Upper lobe of right lung (tissue), 1 donor: ENCODE data around the gene ARHGEF28. TPM values are rescaled to one million over a fixed set of nuclear protein-coding genes. Genes with fewer than 3 reads are reported as not detected.

Experiments
- ATAC-seq: fragments of 200-7000 bp; cut with Tn5 transposase; one replicate; pipeline ENCODE4 v1.9.1; 2020; ENCODE audit warnings: mild to moderate bottlenecking, moderate library complexity
- DNase-seq: peaks from one replicate; pipeline ENCODE4 v3.0.0-alpha.2; 2020
- H3K27ac ChIP-seq: fragments of 200-600 bp; one replicate; pipeline ENCODE4 v1.8.0; 2022
- H3K27me3 ChIP-seq: fragments of 200-600 bp; one replicate; pipeline ENCODE4 v1.8.0; 2022; ENCODE audit warnings: mild to moderate bottlenecking
- H3K36me3 ChIP-seq: fragments of 200-600 bp; one replicate; pipeline ENCODE4 v1.8.0; 2022
- H3K4me1 ChIP-seq: fragments of 200-600 bp; one replicate; pipeline ENCODE4 v1.8.0; 2022
- H3K4me3 ChIP-seq: fragments of 200-600 bp; one replicate; pipeline ENCODE4 v1.8.0; 2022; ENCODE audit warnings: mild to moderate bottlenecking
- H3K9me3 ChIP-seq: fragments of 200-600 bp; one replicate; pipeline ENCODE4 v1.8.0; 2022
- intact Hi-C: fragments of 100-400 bp; cut with DNase I; formaldehyde crosslinking; loops from one replicate; pipeline ENCODE4 v1.11.0; 2022
- total RNA-seq: library from RNA; stranded (reverse); fragmentation: NEBNext Ultra II Directional; extraction: Animal tissue kit (Norgen Biotek cat#: 25700); gene quantifications from one replicate; pipeline ENCODE4 v1.2.1, GENCODE V29; 2021
- TF ChIP-seq, protein P1 (sequence below): fragments of 200-600 bp; IDR thresholded peaks from one replicate; pipeline ENCODE4 v1.8.0; 2022; ENCODE audit warnings: antibody characterized with exemption
- donor health status: DM: no; HTN: yes; CAD: no; lungs with severe emphysema.

The ARHGEF28 gene
- total RNA-seq, 1 donor from 2014 or later, result 22.3 TPM

GRCh38 chr5:73892218-73892617, 266.2 kb downstream of the ARHGEF28 start:
- intact Hi-C loops, result no loop called here
- H3K9me3 ChIP-seq, result no peaks in the 10 kb centered on the region
- no peak overlapping the region for H3K4me3 ChIP-seq
- no peaks in the 10 kb centered on the region for H3K27me3 ChIP-seq
- no peak overlapping the region for H3K27ac ChIP-seq
- ATAC-seq (no peak), DNase-seq (no peak)
- TF ChIP-seq, protein P1, sequence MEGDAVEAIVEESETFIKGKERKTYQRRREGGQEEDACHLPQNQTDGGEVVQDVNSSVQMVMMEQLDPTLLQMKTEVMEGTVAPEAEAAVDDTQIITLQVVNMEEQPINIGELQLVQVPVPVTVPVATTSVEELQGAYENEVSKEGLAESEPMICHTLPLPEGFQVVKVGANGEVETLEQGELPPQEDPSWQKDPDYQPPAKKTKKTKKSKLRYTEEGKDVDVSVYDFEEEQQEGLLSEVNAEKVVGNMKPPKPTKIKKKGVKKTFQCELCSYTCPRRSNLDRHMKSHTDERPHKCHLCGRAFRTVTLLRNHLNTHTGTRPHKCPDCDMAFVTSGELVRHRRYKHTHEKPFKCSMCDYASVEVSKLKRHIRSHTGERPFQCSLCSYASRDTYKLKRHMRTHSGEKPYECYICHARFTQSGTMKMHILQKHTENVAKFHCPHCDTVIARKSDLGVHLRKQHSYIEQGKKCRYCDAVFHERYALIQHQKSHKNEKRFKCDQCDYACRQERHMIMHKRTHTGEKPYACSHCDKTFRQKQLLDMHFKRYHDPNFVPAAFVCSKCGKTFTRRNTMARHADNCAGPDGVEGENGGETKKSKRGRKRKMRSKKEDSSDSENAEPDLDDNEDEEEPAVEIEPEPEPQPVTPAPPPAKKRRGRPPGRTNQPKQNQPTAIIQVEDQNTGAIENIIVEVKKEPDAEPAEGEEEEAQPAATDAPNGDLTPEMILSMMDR, result no peak
- H3K36me3 ChIP-seq, result peaks cover 12% of the 10 kb centered on the region
- H3K4me1 ChIP-seq, result no peaks in the 10 kb centered on the region

DNA sequence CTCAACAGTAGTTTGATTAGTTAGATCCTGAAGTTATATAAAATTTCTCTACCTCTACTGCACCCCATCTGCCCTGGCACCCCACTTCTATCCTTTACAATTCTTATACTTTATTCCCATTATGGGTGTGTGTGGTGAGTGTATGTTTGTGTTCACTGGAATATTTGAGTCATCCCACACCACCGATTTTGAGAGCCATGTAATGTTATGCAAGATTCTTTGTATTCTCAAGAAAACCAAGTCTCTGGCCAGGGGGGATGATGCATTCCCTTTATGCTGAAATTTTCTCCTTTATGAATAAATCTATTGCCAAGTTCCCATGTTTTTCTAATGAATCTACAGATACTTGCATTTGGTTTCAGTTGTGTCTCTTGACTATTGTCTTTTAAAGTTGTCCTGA, 266.8 kb downstream of the ARHGEF28 start:
- ATAC-seq (no peak), DNase-seq (no peak)
- intact Hi-C loops, result no loop called here
- Histone ChIP-seq H3K27ac (no peak overlapping the region), H3K27me3 (no peaks in the 10 kb centered on the region), H3K36me3 (peaks cover 10% of the 10 kb centered on the region), H3K4me1 (no peaks in the 10 kb centered on the region), H3K4me3 (no peak overlapping the region), H3K9me3 (no peaks in the 10 kb centered on the region)
- TF ChIP-seq, protein P1, result no peak

GRCh38 chr5:73893813-73894212, 267.8 kb downstream of the ARHGEF28 start:
- TF ChIP-seq, protein P1, result no peak
- Histone ChIP-seq H3K27me3 (no peaks in the 10 kb centered on the region), H3K9me3 (no peaks in the 10 kb centered on the region), H3K4me3 (no peak overlapping the region), H3K4me1 (no peaks in the 10 kb centered on the region), H3K27ac (no peak overlapping the region), H3K36me3 (peaks cover 16% of the 10 kb centered on the region)
- no peak for DNase-seq
- intact Hi-C loops, result no loop called here
- no peak for ATAC-seq

DNA sequence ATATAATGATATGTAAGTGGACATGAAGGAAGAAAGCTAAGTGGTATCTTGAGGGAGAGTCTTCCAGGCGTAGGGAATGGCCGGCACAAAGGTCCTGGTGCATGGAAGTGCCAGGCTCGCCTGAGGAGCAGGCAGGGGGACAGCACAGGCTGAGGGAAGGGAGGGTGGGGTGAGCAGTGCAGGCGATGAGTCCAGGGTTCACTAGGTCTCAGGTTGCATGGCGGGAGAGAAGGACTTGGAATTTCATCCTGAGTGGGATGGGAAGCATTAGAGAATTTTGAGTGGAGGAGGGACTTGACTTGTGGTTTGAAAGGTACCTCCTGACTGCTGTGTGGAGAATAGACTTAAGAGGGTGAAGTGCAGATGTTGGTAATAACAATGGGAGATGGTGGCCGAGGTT, 268.9 kb downstream of the ARHGEF28 start:
- DNase-seq (no peak), ATAC-seq (no peak)
- Histone ChIP-seq H3K27me3 (no peaks in the 10 kb centered on the region), H3K4me3 (no peak overlapping the region), H3K27ac (no peak overlapping the region), H3K9me3 (no peaks in the 10 kb centered on the region), H3K36me3 (peaks cover 16% of the 10 kb centered on the region), H3K4me1 (no peaks in the 10 kb centered on the region)
- TF ChIP-seq, protein P1, result no peak
- intact Hi-C loops, result no loop called here

DNA sequence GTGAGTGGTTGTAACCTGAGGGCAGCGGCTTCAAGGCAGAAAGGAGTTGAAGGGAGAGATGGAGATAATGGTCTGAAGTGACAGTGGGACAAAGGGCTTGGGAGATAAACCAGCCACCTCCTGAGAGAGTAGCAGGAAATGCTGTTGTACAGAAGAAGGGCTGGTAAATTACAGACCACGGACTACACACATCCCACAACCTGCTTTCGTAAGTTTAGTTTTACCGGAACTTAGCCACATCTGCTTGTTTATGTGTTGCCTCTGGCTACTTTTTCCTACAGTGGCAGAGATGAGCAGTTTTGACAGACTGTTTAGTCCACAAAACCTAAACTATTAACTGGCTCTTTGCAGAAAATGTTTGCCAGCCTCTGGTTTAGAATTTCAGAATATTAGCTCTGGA, 269.5 kb downstream of the ARHGEF28 start:
- DNase-seq (no peak), ATAC-seq (peak; percentile 52)
- no peak overlapping the region for H3K4me3 ChIP-seq
- no peaks in the 10 kb centered on the region for H3K27me3 ChIP-seq
- peaks cover 16% of the 10 kb centered on the region for H3K36me3 ChIP-seq
- H3K4me1 ChIP-seq, result no peaks in the 10 kb centered on the region
- H3K9me3 ChIP-seq, result no peaks in the 10 kb centered on the region
- no peak overlapping the region for H3K27ac ChIP-seq
- TF ChIP-seq, protein P1, result no peak
- intact Hi-C loops, result no loop called here

DNA sequence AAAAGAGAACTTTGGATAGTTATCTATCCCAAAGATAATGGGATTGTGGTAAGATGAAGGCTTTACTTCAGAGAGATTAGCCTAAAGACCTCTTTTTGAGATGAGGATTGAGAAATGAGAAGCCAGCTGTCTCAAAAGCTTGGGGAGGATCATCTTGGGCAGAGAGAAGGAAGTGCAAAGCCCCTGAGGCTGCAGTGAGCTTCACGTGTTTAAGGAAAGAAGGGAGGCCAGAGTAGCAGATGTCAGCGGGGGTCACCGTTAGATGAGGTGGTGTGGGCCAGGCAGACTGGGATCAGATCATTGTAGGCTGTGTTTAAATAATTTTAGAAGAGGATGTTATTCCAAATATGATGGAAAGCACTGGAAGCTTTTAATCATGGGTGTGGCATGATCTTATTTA, 270.1 kb downstream of the ARHGEF28 start:
- no peaks in the 10 kb centered on the region for H3K9me3 ChIP-seq
- no peaks in the 10 kb centered on the region for H3K27me3 ChIP-seq
- ATAC-seq, result no peak
- TF ChIP-seq, protein P1, result no peak
- H3K36me3 ChIP-seq, result peaks cover 16% of the 10 kb centered on the region
- DNase-seq, result no peak
- no peak overlapping the region for H3K4me3 ChIP-seq
- intact Hi-C loops, result no loop called here
- peaks cover under 1% of the 10 kb centered on the region for H3K4me1 ChIP-seq
- no peak overlapping the region for H3K27ac ChIP-seq
